ENCODE results near the gene JMJD8.

GRCh38 chr16:687499-687898 is 3.4 kb upstream of the JMJD8 start:
- TF ChIP-seq CTCF (IDR thresholded peaks at IDR 0.05) (no peak), POLR2A (IDR thresholded peaks at IDR 0.05) (no peak)

Measured in stomach (tissue), 4 donors.